ENCODE results near the gene OPTN.

DNA sequence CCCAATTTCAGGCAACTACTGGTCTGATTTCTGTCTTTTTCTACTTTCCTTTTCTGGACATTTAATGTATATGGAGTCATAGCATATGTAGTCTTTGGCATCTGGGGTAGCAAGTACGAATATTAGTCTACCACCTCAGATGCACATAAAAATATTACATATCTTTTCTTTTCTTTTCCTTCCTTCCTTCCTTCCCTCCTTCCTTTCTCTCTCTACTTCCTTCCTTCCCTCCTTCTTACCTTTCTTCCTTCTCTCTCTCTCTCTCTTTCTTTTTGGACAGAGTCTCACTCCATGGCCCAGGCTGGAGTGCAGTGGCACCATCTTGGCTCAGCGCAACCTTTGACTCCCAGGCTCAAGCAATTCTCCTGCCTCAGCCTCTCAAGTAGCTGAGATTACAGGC, 4.0 kb upstream of the OPTN start:
- TF ChIP-seq CTCF (IDR thresholded peaks at IDR 0.05) (no peak), GATA2 (CRISPR knock-in tag; IDR thresholded peaks at IDR 0.05) (no peak), MAX (IDR thresholded peaks at IDR 0.05; ENCODE audit: low read depth) (no peak), CHD2 (IDR thresholded peaks at IDR 0.05; ENCODE audit: low read length, partially characterized antibody) (no peak), FOXM1 (IDR thresholded peaks at IDR 0.05; ENCODE audit: low read depth) (no peak), TAF1 (IDR thresholded peaks at IDR 0.05; ENCODE audit: borderline replicate concordance, low read depth, low read length) (no peak), EZH2phosphoT487 (IDR thresholded peaks at IDR 0.05; ENCODE audit: borderline replicate concordance, low read depth) (no peak), YY1 (IDR thresholded peaks at IDR 0.05; ENCODE audit: low read depth) (no peak), RFX5 (IDR thresholded peaks at IDR 0.05; ENCODE audit: low read length) (no peak), RAD21 (IDR thresholded peaks at IDR 0.05; ENCODE audit: low read length) (no peak), SIN3A (IDR thresholded peaks at IDR 0.05; ENCODE audit: borderline replicate concordance, low read depth, low read length) (no peak), NRF1 (IDR thresholded peaks at IDR 0.05; ENCODE audit: low read depth, low read length) (no peak), RXRA (IDR thresholded peaks at IDR 0.05; ENCODE audit: borderline replicate concordance, low read depth) (no peak)

Measured in SK-N-SH (cell line).